Endodermal cell (in vitro differentiated cells): ENCODE measurements around the gene PRR20G. TPM values are rescaled to one million over a fixed set of nuclear protein-coding genes. Genes with fewer than 3 reads are reported as not detected.

Experiments used
- DNase-seq: peaks from one replicate; pipeline ENCODE4 v3.0.0-alpha.2; 2017
- H3K27ac ChIP-seq: 2 replicates; pipeline ENCODE4 v1.5.1; 2013; ENCODE audit warnings: mild to moderate bottlenecking, low read depth, low read length, moderate library complexity
- H3K27me3 ChIP-seq: 2 replicates; pipeline ENCODE4 v1.6.1; 2013; ENCODE audit warnings: mild to moderate bottlenecking, low read length, moderate library complexity; ENCODE audit not compliant: insufficient read depth, control insufficient read depth, poor library complexity, severe bottlenecking
- H3K36me3 ChIP-seq: 2 replicates; pipeline ENCODE4 v1.7.0; 2013; ENCODE audit warnings: mild to moderate bottlenecking, low read length, moderate library complexity; ENCODE audit not compliant: control insufficient read depth, insufficient read depth
- H3K4me1 ChIP-seq: one replicate; pipeline ENCODE4 v1.7.0; 2013; ENCODE audit warnings: low read length; ENCODE audit not compliant: control insufficient read depth, insufficient read depth
- H3K4me3 ChIP-seq: 2 replicates; pipeline ENCODE4 v1.5.1; 2013; ENCODE audit warnings: mild to moderate bottlenecking, low read length, moderate library complexity
- H3K9ac ChIP-seq: 2 replicates; pipeline ENCODE4 v1.6.1; 2013; ENCODE audit warnings: mild to moderate bottlenecking, low read length, moderate library complexity; ENCODE audit not compliant: poor library complexity, severe bottlenecking; ENCODE audit errors: extremely low read depth
- H3K9me3 ChIP-seq: 2 replicates; pipeline ENCODE4 v1.6.1; 2013; ENCODE audit warnings: mild to moderate bottlenecking, low read length, moderate library complexity; ENCODE audit not compliant: control insufficient read depth
- H3K27ac Mint-ChIP-seq: 2 replicates; pipeline ENCODE4 v1.8.0; 2020; ENCODE audit warnings: mixed read lengths
- H3K27me3 Mint-ChIP-seq: 2 replicates; pipeline ENCODE4 v1.8.0; 2021; ENCODE audit warnings: mild to moderate bottlenecking, mixed read lengths; ENCODE audit not compliant: insufficient read depth
- H3K36me3 Mint-ChIP-seq: 2 replicates; pipeline ENCODE4 v1.8.0; 2020; ENCODE audit warnings: low read depth, mixed read lengths
- H3K4me1 Mint-ChIP-seq: 2 replicates; pipeline ENCODE4 v1.8.0; 2020; ENCODE audit warnings: mixed read lengths
- H3K4me3 Mint-ChIP-seq: 2 replicates; pipeline ENCODE4 v1.8.0; 2020; ENCODE audit warnings: mild to moderate bottlenecking, moderate library complexity, mixed read lengths
- H3K9me3 Mint-ChIP-seq: 2 replicates; pipeline ENCODE4 v1.8.0; 2020; ENCODE audit warnings: mild to moderate bottlenecking, mixed read lengths
- WGBS, 2 experiments: methylation state at CpG; one replicate each; pipeline versions ENCODE4 v1.1.5 to v1.1.7; 2013; ENCODE audit warnings: missing lambda C conversion rate in 2 of 2, mixed read lengths in 1 of 2; ENCODE audit not compliant: insufficient coverage in 1 of 2, insufficient read length in 1 of 2; 5-methylcytosine and 5-hydroxymethylcytosine counted together
- total RNA-seq, 2 donors: library from RNA; stranded (reverse); fragmentation: NEBNext Ultra II Directional in 1 of 2; extraction: Animal tissue kit (Norgen Biotek cat#: 25700) in 1 of 2; gene quantifications; 2 replicates in 1 of 2; 3 replicates in 1 of 2; pipeline ENCODE4 v1.2.1, GENCODE V29; 2021
- TF ChIP-seq, protein P1 (sequence below): fragments of 200-600 bp; sonication (generic); conservative IDR thresholded peaks from 2 replicates; pipeline ENCODE4 v1.5.0; 2021; ENCODE audit warnings: antibody characterized with exemption, mild to moderate bottlenecking

Gene PRR20G
- total RNA-seq, 2 donors from 2014 or later: not detected

DNA sequence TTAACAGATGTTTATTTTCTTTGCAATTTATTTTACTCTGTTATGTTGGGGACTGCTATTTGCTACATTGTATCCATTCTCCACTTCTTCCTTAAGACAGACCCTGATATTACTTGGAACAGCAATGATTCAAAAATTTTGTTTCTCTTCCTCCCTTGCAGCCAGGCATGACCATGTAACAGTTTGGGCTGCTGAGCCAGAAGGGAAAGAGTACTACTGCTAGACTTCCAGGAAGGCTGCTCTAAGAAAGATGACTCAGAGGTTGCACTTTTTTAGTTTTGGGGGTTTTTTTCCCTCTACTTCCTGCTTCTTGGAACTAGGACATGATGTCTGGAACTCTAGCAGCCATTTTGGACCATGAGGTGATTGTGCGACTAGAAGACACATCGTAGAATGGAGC lies 10.3 kb downstream of the PRR20G start:
- no peak overlapping the region for H3K4me3 Mint-ChIP-seq
- 91 to 92% methylated on average over 2 of the region's 2 CpGs for WGBS, 2 experiments
- H3K9me3 Mint-ChIP-seq: peaks cover 44% of the 10 kb centered on the region
- H3K4me1 Mint-ChIP-seq: no peaks in the 10 kb centered on the region
- TF ChIP-seq, protein P1, sequence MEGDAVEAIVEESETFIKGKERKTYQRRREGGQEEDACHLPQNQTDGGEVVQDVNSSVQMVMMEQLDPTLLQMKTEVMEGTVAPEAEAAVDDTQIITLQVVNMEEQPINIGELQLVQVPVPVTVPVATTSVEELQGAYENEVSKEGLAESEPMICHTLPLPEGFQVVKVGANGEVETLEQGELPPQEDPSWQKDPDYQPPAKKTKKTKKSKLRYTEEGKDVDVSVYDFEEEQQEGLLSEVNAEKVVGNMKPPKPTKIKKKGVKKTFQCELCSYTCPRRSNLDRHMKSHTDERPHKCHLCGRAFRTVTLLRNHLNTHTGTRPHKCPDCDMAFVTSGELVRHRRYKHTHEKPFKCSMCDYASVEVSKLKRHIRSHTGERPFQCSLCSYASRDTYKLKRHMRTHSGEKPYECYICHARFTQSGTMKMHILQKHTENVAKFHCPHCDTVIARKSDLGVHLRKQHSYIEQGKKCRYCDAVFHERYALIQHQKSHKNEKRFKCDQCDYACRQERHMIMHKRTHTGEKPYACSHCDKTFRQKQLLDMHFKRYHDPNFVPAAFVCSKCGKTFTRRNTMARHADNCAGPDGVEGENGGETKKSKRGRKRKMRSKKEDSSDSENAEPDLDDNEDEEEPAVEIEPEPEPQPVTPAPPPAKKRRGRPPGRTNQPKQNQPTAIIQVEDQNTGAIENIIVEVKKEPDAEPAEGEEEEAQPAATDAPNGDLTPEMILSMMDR: no peak
- Histone ChIP-seq H3K9ac (no peak overlapping the region), H3K27ac (no peak overlapping the region), H3K9me3 (no peaks in the 10 kb centered on the region), H3K36me3 (no peaks in the 10 kb centered on the region), H3K4me1 (no peaks in the 10 kb centered on the region), H3K4me3 (no peak overlapping the region), H3K27me3 (no peaks in the 10 kb centered on the region)
- H3K36me3 Mint-ChIP-seq: no peaks in the 10 kb centered on the region
- no peak overlapping the region for H3K27ac Mint-ChIP-seq
- no peak for DNase-seq
- peaks cover 2% of the 10 kb centered on the region for H3K27me3 Mint-ChIP-seq

DNA sequence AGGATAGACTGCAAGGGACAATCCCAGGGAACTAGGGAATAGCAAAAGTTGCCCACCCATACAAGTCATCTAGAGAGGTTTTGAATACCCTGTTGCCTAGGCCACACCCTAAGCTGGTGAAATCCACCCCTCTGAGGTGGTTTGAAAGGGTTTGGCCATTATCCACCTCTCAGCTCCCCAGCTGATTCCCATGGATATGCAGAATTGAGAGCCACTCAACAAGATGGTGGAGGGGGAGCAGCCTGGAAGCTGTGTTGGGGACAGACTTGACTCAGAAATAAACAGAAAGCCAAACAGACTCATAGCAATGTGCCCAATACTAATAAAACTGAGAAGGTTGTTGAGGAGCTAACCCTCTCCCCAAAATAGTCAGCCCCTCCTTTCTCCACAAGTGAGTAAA lies 10.9 kb downstream of the PRR20G start:
- Histone ChIP-seq H3K36me3 (no peaks in the 10 kb centered on the region), H3K27me3 (no peaks in the 10 kb centered on the region), H3K9ac (no peak overlapping the region), H3K4me1 (no peaks in the 10 kb centered on the region), H3K27ac (no peak overlapping the region), H3K4me3 (no peak overlapping the region), H3K9me3 (no peaks in the 10 kb centered on the region)
- Mint-ChIP-seq H3K27me3 (no peaks in the 10 kb centered on the region), H3K4me3 (no peak overlapping the region), H3K36me3 (no peaks in the 10 kb centered on the region), H3K27ac (no peak overlapping the region), H3K4me1 (no peaks in the 10 kb centered on the region), H3K9me3 (peaks cover 46% of the 10 kb centered on the region)
- TF ChIP-seq, protein P1: no peak
- DNase-seq: no peak

DNA sequence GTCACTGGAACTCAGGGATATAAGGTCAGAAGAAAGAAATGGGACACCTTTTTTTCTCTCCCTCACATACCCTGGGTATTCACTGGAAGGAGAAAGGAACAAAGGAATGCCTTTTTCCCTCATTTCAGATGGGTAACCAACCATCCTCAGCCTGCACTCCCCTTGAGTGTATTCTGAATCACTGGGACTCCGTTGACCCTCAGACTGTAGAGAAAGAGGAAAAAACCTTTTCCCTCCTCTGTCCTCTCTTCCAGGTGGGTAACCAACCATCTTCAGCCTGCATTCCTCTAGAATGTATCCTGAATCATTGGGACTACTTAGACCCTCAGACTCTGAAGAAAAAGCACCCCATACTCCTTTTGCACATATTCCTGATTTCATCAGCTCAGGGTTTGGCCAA lies 11.4 kb downstream of the PRR20G start:
- Histone ChIP-seq H3K36me3 (no peaks in the 10 kb centered on the region), H3K4me1 (no peaks in the 10 kb centered on the region), H3K27me3 (no peaks in the 10 kb centered on the region), H3K4me3 (no peak overlapping the region), H3K9me3 (no peaks in the 10 kb centered on the region), H3K27ac (no peak overlapping the region), H3K9ac (no peak overlapping the region)
- 80% methylated on average over 1 of the region's 1 CpG for WGBS, 2 experiments
- TF ChIP-seq, protein P1: no peak
- Mint-ChIP-seq H3K27ac (no peak overlapping the region), H3K4me3 (no peak overlapping the region), H3K27me3 (no peaks in the 10 kb centered on the region), H3K36me3 (no peaks in the 10 kb centered on the region), H3K4me1 (no peaks in the 10 kb centered on the region), H3K9me3 (peaks cover 46% of the 10 kb centered on the region)
- DNase-seq: no peak
